GM12878 (cell line): Measurements from ENCODE around the gene PCIF1. TPM values are rescaled to one million over a fixed set of nuclear protein-coding genes. Genes with fewer than 3 reads are reported as not detected.

Experiments used
- ATAC-seq: fragments of 200-7000 bp; cut with Tn5 transposase; 3 replicates; pipeline ENCODE4 v1.9.1; 2020; ENCODE audit warnings: mild to moderate bottlenecking, moderate library complexity
- BruUV-seq: library from RNA; stranded (reverse); fragments of 400-500 nt; replicated peaks from 2 replicates; lab custom pipeline; 2021; lab: Mats Ljungman, UMichigan
- CTCF ChIA-PET: fragments of 300-600 bp; sonication (Branson Sonifier 250); formaldehyde crosslinking; extraction: SDS; loops from one replicate; lab custom pipeline; 2021; ENCODE audit warnings: inconsistent platforms; lab: Yijun Ruan, JAX
- POLR2A ChIA-PET: fragments of 350-600 bp; formaldehyde crosslinking; extraction: SDS; loops from one replicate; lab custom pipeline; 2021; ENCODE audit warnings: inconsistent platforms; lab: Charles Lee
- RAD21 ChIA-PET: fragments of 300-600 bp; sonication (Branson Sonifier 250); formaldehyde crosslinking; loops from one replicate; lab custom pipeline; 2023; ENCODE audit warnings: antibody characterized with exemption; ENCODE audit not compliant: unreplicated experiment; lab: Charles Lee
- SMC1A ChIA-PET: fragments of 300-600 bp; sonication (Branson Sonifier 250); formaldehyde crosslinking; loops from one replicate; lab custom pipeline; 2023; ENCODE audit not compliant: unreplicated experiment, uncharacterized antibody; lab: Charles Lee
- DNase-seq: peaks from one replicate; pipeline ENCODE4 v3.0.0-alpha.2; 2011; ENCODE audit warnings: low read depth, low spot score
- FAIRE-seq: peaks from 3 replicates; lab custom pipeline; 2011; peaks lifted over from hg19 to GRCh38; lab: Jason Lieb, UNC
- H2AFZ ChIP-seq: 2 replicates; pipeline ENCODE4 v1.6.0; 2011; ENCODE audit warnings: low read depth, low read length, control low read depth; ENCODE audit not compliant: control insufficient read depth
- H3K27ac ChIP-seq: 2 replicates; pipeline ENCODE4 v1.5.1; 2011; ENCODE audit warnings: control low read depth; ENCODE audit not compliant: control insufficient read depth, insufficient read depth
- H3K27me3 ChIP-seq, 2 experiments: replicated peaks in 1 of 2; 2 replicates each; pipeline versions ENCODE4 v1.6.0 to v1.6.1; 2011; ENCODE audit warnings: low read length in 1 of 2; ENCODE audit not compliant: control insufficient read depth in 2 of 2, insufficient read depth in 2 of 2
- H3K36me3 ChIP-seq, 2 experiments: 2 replicates each; pipeline ENCODE4 v1.5.1; 2011; ENCODE audit warnings: low read length in 1 of 2; ENCODE audit not compliant: control insufficient read depth in 2 of 2, insufficient read depth in 2 of 2
- H3K4me1 ChIP-seq: 2 replicates; pipeline ENCODE4 v1.6.1; 2011; ENCODE audit warnings: mild to moderate bottlenecking, low read length, moderate library complexity, mixed read lengths; ENCODE audit not compliant: control insufficient read depth, insufficient read depth
- H3K4me2 ChIP-seq: 2 replicates; pipeline ENCODE4 v1.6.0; 2011; ENCODE audit warnings: control low read depth; ENCODE audit not compliant: control insufficient read depth, insufficient read depth
- H3K4me3 ChIP-seq: fragments of 200-600 bp; sonication (generic); 2 replicates; pipeline ENCODE4 v1.5.1; 2016
- H3K79me2 ChIP-seq: 2 replicates; pipeline ENCODE4 v1.6.0; 2011; ENCODE audit warnings: low read length; ENCODE audit not compliant: control insufficient read depth, insufficient read depth
- H3K9ac ChIP-seq: 2 replicates; pipeline ENCODE4 v1.8.0; 2011; ENCODE audit warnings: low read length, control low read depth, mixed read lengths; ENCODE audit not compliant: control insufficient read depth, insufficient read depth
- H3K9me3 ChIP-seq: replicated peaks from 3 replicates; pipeline ENCODE4 v1.5.1; 2011; ENCODE audit warnings: mild to moderate bottlenecking, low read length; ENCODE audit not compliant: control insufficient read depth, insufficient read depth
- H4K20me1 ChIP-seq: 2 replicates; pipeline ENCODE4 v1.6.0; 2011; ENCODE audit not compliant: control insufficient read depth, insufficient read depth
- MEF2B ChIP-seq: fragments of 450-650 bp; IDR thresholded peaks from 2 replicates; pipeline ENCODE4 v1.6.1; 2018; ENCODE audit warnings: mild to moderate bottlenecking, moderate library complexity; ENCODE audit not compliant: partially characterized antibody, poor library complexity, severe bottlenecking
- SMARCA5 ChIP-seq: fragments of 450-650 bp; IDR thresholded peaks from 2 replicates; pipeline ENCODE4 v1.6.1; 2017; ENCODE audit warnings: mild to moderate bottlenecking
- WGBS: methylation state at CpG from one replicate; pipeline ENCODE4 v1.1.6; 2016; ENCODE audit warnings: low lambda C conversion rate; ENCODE audit not compliant: insufficient replicate concordance, insufficient coverage; ENCODE audit errors: missing lambda C conversion rate; 5-methylcytosine and 5-hydroxymethylcytosine counted together
- in situ Hi-C: fragments of 300-500 bp; cut with MboI; formaldehyde crosslinking; loops from 9 replicates; pipeline ENCODE4 v1.14.3; 2018; ENCODE audit warnings: mixed read lengths
- intact Hi-C: fragments of 100-400 bp; cut with micrococcal nuclease; formaldehyde crosslinking; loops from one replicate; pipeline ENCODE4 v1.14.2; 2022; ENCODE audit not compliant: unreplicated experiment
- polyA plus RNA-seq, 11 experiments: library from polyadenylated mRNA; depleted of rRNA in 4 of 11; unstranded in 6 of 11; stranded (reverse) in 5 of 11; fragments of >200 nt; fragmentation: Nextera tagmentation in 4 of 11; fragmentation: Illumina TruSeq in 1 of 11; extraction: Ambion mirVana in 4 of 11; extraction: Trizol in 1 of 11; gene quantifications; 1 replicate in 1 of 11; 2 replicates in 10 of 11; pipeline versions ENCODE4 v1.2.1 to v1.2.3, GENCODE V29; 2011 to 2016; ENCODE audit warnings: inconsistent platforms in 2 of 11, missing spikeins in 2 of 11, low read depth in 1 of 11
- total RNA-seq, 4 experiments: library from RNA; depleted of rRNA in 3 of 4; stranded (reverse); fragments of >200 nt in 3 of 4; fragmentation: Illumina TruSeq in 1 of 4; extraction: Trizol in 1 of 4; gene quantifications; 2 replicates each; pipeline versions ENCODE4 v1.2.1 to v1.2.3, GENCODE V29; 2013 to 2021
- TF ChIP-seq, protein P1 (sequence below), 3 experiments: IDR thresholded peaks in 2 of 3; conservative IDR thresholded peaks in 1 of 3; 2 replicates each; pipeline ENCODE4 v1.5.1; 2011; ENCODE audit warnings: low read depth in 3 of 3, low read length in 3 of 3, mild to moderate bottlenecking in 3 of 3, control low read depth in 2 of 3, moderate library complexity in 2 of 3, inconsistent platforms in 1 of 3, mixed read lengths in 1 of 3; ENCODE audit not compliant: control insufficient read depth in 2 of 3, insufficient read depth in 1 of 3; ENCODE audit errors: extremely low read depth in 1 of 3

Gene PCIF1
- total and polyA plus RNA-seq, 10 of the 15 experiments (the other 5 are each of a cell fraction or from before 2014, with no cell fraction given) = 8.4 to 32.9 (median 17.6) TPM

DNA sequence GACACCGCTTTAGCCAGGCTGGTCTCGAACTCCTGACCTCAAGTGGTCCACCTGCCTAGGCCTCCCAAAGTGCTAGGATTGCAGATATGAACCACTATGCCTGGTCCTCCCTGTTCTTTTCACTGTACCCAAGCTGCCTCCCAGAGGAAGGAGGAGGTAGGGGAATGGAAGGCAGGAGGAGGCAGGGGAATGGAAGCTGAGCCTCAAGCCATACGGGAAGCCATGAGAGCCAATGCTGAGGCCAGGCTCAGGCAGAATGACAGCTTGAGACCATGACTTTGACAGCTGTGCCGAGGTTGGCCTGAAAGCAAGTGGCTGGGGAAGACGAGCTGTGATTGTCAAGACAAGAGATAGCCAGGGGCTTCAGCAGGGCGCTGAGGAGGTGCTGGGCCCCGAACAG lies 51.1 kb downstream of the PCIF1 start:
- no peak overlapping the region for H2AFZ ChIP-seq
- no peaks in the 10 kb centered on the region for H3K79me2 ChIP-seq
- ChIA-PET RAD21 (interaction anchor here (1.7 to 5.8 kb wide), 4 partner anchors 12 to 32 kb away, joined by 3 to 66 read pairs (median 15); no protein-coding TSS in a partner anchor), CTCF (interaction anchor here (0.8 to 6.7 kb wide), 7 partner anchors 12 to 187 kb away, joined by 3 to 190 read pairs (median 4); partner anchors contain the start of genes MMP9 and ZNF335), POLR2A (interaction anchor here (0.8 to 1.3 kb wide), 2 partner anchors 9 to 29 kb away, joined by 3 read pairs; no protein-coding TSS in a partner anchor), SMC1A (interaction anchor here (0.7 to 3.5 kb wide), 6 partner anchors 11 to 187 kb away, joined by 3 to 14 read pairs (median 7); no protein-coding TSS in a partner anchor)
- H3K27me3 ChIP-seq = no peaks in the 10 kb centered on the region; a peak in 1 of 4 replicates
- no peaks in the 10 kb centered on the region for H4K20me1 ChIP-seq
- H3K36me3 ChIP-seq = no peaks in the 10 kb centered on the region
- H3K27ac ChIP-seq = no peak overlapping the region
- WGBS = 38% methylated on average over 7 of the region's 7 CpGs
- ATAC-seq = no peak
- no peaks in the 10 kb centered on the region for H3K4me1 ChIP-seq
- intact Hi-C loops (no loop called here), in situ Hi-C loops (no loop called here)
- H3K9me3 ChIP-seq = no peaks in the 10 kb centered on the region
- no peak overlapping the region for H3K4me3 ChIP-seq
- TF ChIP-seq, protein P1, sequence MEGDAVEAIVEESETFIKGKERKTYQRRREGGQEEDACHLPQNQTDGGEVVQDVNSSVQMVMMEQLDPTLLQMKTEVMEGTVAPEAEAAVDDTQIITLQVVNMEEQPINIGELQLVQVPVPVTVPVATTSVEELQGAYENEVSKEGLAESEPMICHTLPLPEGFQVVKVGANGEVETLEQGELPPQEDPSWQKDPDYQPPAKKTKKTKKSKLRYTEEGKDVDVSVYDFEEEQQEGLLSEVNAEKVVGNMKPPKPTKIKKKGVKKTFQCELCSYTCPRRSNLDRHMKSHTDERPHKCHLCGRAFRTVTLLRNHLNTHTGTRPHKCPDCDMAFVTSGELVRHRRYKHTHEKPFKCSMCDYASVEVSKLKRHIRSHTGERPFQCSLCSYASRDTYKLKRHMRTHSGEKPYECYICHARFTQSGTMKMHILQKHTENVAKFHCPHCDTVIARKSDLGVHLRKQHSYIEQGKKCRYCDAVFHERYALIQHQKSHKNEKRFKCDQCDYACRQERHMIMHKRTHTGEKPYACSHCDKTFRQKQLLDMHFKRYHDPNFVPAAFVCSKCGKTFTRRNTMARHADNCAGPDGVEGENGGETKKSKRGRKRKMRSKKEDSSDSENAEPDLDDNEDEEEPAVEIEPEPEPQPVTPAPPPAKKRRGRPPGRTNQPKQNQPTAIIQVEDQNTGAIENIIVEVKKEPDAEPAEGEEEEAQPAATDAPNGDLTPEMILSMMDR (IDR thresholded peaks at IDR 0.05 in 2 of 3, conservative IDR thresholded peaks at IDR 0.05 in 1 of 3; ENCODE audit: control insufficient read depth in 2 of 3, extremely low read depth in 1 of 3, insufficient read depth in 1 of 3, low read depth in 3 of 3, low read length in 3 of 3) = peak in 1 of 3 experiments; percentile 21; a peak in 2 of 6 replicates
- TF ChIP-seq SMARCA5 (no peak), MEF2B (no peak)
- H3K9ac ChIP-seq = no peak overlapping the region
- FAIRE-seq = no peak
- DNase-seq = no peak
- no peak overlapping the region for H3K4me2 ChIP-seq
- BruUV-seq = no TSS peak
